ENCODE data around the gene CCR7.
A peak's percentile ranks its signal among the peaks of the same experiment; 100 is the strongest.

Gene CCR7

GRCh38 chr17:40532520-40533253, 32.6 kb downstream of the CCR7 start:
- Histone ChIP-seq H3K4me3 (ENCODE audit: low read depth, low read length) (no peak overlapping the region), H3K36me3 (ENCODE audit: control insufficient read depth, insufficient read depth, low read length) (no peaks in the 10 kb centered on the region), H3K27ac (peak overlapping the region; percentile 34), H3K79me2 (no peaks in the 10 kb centered on the region), H3K4me1 (peaks cover 3% of the 10 kb centered on the region), H2AFZ (no peak overlapping the region), H3K27me3 (ENCODE audit: control insufficient read depth, insufficient read depth, low read length) (no peaks in the 10 kb centered on the region), H3K4me2 (ENCODE audit: low read length) (no peak overlapping the region), H3K9ac (no peak overlapping the region), H3K9me3 (ENCODE audit: control insufficient read depth, low read length) (no peaks in the 10 kb centered on the region)
- TF ChIP-seq, protein P1, sequence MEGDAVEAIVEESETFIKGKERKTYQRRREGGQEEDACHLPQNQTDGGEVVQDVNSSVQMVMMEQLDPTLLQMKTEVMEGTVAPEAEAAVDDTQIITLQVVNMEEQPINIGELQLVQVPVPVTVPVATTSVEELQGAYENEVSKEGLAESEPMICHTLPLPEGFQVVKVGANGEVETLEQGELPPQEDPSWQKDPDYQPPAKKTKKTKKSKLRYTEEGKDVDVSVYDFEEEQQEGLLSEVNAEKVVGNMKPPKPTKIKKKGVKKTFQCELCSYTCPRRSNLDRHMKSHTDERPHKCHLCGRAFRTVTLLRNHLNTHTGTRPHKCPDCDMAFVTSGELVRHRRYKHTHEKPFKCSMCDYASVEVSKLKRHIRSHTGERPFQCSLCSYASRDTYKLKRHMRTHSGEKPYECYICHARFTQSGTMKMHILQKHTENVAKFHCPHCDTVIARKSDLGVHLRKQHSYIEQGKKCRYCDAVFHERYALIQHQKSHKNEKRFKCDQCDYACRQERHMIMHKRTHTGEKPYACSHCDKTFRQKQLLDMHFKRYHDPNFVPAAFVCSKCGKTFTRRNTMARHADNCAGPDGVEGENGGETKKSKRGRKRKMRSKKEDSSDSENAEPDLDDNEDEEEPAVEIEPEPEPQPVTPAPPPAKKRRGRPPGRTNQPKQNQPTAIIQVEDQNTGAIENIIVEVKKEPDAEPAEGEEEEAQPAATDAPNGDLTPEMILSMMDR (IDR thresholded peaks at IDR 0.05): no peak

DNA sequence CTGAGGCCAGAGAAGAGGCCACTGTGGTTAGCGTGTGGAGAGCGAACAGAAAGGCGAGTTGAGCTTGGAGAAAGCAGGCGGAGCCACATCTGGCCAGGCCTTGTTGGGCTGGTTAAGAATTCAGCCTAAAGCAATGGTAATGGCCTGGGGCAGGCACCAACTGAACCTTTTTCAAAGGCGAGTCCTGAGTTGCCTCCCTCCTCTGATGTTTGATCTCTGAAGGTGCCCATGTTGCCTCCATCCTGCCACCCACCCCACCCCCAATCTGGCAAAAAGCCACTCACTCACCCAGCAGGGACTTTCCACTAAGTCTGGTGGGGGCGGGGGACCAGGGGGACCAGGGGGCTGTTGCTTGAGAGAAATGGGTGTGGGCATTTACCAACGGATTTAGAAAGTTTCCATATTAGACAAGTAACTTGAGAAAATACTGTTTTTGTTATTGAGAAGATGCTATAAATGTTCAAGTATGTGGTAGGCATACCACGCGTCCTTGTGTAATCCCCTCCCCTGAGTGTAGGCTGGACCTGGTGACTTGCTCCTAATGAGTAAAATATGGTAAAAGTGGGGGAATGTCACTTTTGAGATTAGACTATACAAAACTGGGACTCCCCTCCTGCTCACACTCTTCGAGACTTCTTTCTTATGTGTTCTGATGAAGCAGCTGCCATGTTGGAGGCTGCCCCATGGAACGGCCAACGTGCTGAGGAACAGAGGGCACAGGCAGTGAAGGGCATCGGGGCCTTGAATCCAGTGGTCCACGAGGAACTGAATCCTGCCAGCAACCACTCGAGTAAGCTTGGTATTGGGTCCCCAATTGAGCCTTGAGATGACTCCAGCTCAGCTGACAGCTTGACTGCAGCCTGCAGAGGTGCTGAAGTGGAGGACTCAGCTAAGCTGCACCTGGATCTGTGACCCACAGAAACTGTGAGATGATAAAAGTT, 34.0 kb downstream of the CCR7 start:
- Histone ChIP-seq H3K4me1 (peaks cover 3% of the 10 kb centered on the region), H3K4me3 (ENCODE audit: low read depth, low read length) (no peak overlapping the region), H3K36me3 (ENCODE audit: control insufficient read depth, insufficient read depth, low read length) (no peaks in the 10 kb centered on the region), H3K27me3 (ENCODE audit: control insufficient read depth, insufficient read depth, low read length) (no peaks in the 10 kb centered on the region), H3K9me3 (ENCODE audit: control insufficient read depth, low read length) (no peaks in the 10 kb centered on the region), H3K27ac (no peak overlapping the region), H3K79me2 (no peaks in the 10 kb centered on the region), H2AFZ (no peak overlapping the region), H3K9ac (no peak overlapping the region), H3K4me2 (ENCODE audit: low read length) (no peak overlapping the region)
- TF ChIP-seq, protein P1 (IDR thresholded peaks at IDR 0.05): no peak

DNA sequence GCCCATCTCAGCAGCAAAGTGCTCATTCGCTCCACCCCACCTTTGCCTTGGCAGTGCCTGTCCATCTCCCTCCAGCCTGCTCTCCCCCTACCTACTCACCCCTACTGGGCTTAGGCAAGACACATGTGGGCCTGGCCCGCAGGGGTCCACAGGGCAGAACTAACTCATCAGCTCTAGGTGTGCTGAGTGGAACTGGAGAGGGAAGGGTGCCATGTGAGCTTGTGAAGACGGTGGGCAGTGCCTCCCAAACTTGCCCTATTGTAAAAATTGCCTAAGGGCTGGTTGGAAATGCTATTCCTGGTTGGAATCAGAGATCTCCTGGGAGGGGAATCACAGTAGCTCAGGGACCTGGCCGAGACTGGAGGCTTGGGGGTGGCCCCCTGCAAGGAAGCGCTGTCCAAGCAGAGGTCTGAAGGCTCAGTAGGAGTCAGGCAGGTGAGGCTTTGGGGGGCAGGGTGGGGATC, 34.7 kb downstream of the CCR7 start:
- no peaks in the 10 kb centered on the region for H3K4me1 ChIP-seq
- no peaks in the 10 kb centered on the region for H3K27me3 ChIP-seq (ENCODE audit: control insufficient read depth, insufficient read depth, low read length)
- H3K4me2 ChIP-seq (ENCODE audit: low read length): no peak overlapping the region
- H3K9ac ChIP-seq: no peak overlapping the region
- H3K4me3 ChIP-seq (ENCODE audit: low read depth, low read length): no peak overlapping the region
- TF ChIP-seq, protein P1 (IDR thresholded peaks at IDR 0.05): no peak
- no peak overlapping the region for H2AFZ ChIP-seq
- no peaks in the 10 kb centered on the region for H3K79me2 ChIP-seq
- no peaks in the 10 kb centered on the region for H3K9me3 ChIP-seq (ENCODE audit: control insufficient read depth, low read length)
- no peak overlapping the region for H3K27ac ChIP-seq
- H3K36me3 ChIP-seq (ENCODE audit: control insufficient read depth, insufficient read depth, low read length): no peaks in the 10 kb centered on the region

DNA sequence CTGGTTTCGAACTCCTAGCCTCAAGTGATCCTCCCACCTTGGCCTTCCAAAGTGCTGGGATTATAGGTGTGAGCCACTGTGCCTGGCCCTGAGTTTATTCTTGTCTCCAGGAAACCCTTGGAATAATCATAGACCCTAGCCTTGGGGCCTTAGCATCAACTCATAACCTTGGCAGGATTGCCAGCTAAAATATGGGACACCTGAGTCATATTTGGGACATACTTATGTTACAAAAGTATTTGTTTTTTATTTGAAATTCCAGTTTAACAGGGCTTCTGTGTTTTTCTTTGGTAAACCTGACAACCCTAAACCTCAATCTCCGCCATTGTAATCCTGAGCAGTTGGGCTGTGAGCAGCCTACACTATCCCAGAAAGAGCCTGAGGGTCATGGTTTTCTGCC, 35.3 kb downstream of the CCR7 start:
- Histone ChIP-seq H2AFZ (no peak overlapping the region), H3K4me2 (ENCODE audit: low read length) (no peak overlapping the region), H3K27ac (no peak overlapping the region), H3K27me3 (ENCODE audit: control insufficient read depth, insufficient read depth, low read length) (no peaks in the 10 kb centered on the region), H3K4me3 (ENCODE audit: low read depth, low read length) (no peak overlapping the region), H3K4me1 (no peaks in the 10 kb centered on the region), H3K79me2 (no peaks in the 10 kb centered on the region), H3K36me3 (ENCODE audit: control insufficient read depth, insufficient read depth, low read length) (no peaks in the 10 kb centered on the region), H3K9me3 (ENCODE audit: control insufficient read depth, low read length) (no peaks in the 10 kb centered on the region), H3K9ac (no peak overlapping the region)
- TF ChIP-seq, protein P1 (IDR thresholded peaks at IDR 0.05): no peak

Data from parathyroid adenoma (tissue), 2 donors.